SK-N-SH (cell line): Measurements from ENCODE around the gene KLHL2. TPM values are rescaled to one million over a fixed set of nuclear protein-coding genes. Genes with fewer than 3 reads are reported as not detected.
"Not testable (repeated sequence)": the region's sequence is repeated elsewhere in the genome, so short reads cannot be mapped to it uniquely, and the experiment has no call there.

Source experiments
- CTCF ChIA-PET: fragments of 300-600, 350-600 bp; formaldehyde crosslinking; extraction: SDS; loops from one replicate; lab custom pipeline; 2021; lab: Yijun Ruan, JAX
- POLR2A ChIA-PET: fragments of 350-600 bp; sonication (Branson Sonifier 250); formaldehyde crosslinking; extraction: SDS; loops from one replicate; lab custom pipeline; 2020; ENCODE audit warnings: antibody characterized with exemption, inconsistent platforms; lab: Yijun Ruan, JAX
- DNase-seq: peaks from one replicate; pipeline ENCODE4 v3.0.0; 2012
- H2AFZ ChIP-seq: fragments of 200-600 bp; sonication (generic); 2 replicates; pipeline ENCODE4 v1.8.1; 2016; ENCODE audit warnings: antibody characterized with exemption, mild to moderate bottlenecking, low read depth
- H3F3A ChIP-seq: fragments of 200-600 bp; sonication (generic); replicated peaks from 2 replicates; pipeline ENCODE3; 2016; ENCODE audit warnings: antibody characterized with exemption, mild to moderate bottlenecking; ENCODE audit not compliant: insufficient read depth
- H3K27ac ChIP-seq, 2 experiments: fragments of 200-500 bp in 1 of 2; fragments of 200-600 bp in 1 of 2; sonication (Bioruptor generic) in 1 of 2; sonication (generic), shearing (Covaris generic) in 1 of 2; 2 replicates each; pipeline versions ENCODE4 v1.5.1 to v1.6.1; 2014 to 2016; ENCODE audit warnings: low read depth in 2 of 2, inconsistent platforms in 1 of 2, low read length in 1 of 2, mild to moderate bottlenecking in 1 of 2, mixed read lengths in 1 of 2
- H3K27me3 ChIP-seq: fragments of 200-600 bp; sonication (generic), shearing (Covaris generic); 2 replicates; pipeline ENCODE4 v1.6.1; 2016; ENCODE audit warnings: mixed run types; ENCODE audit not compliant: insufficient read depth
- H3K36me3 ChIP-seq, 2 experiments: fragments of 200-500 bp in 1 of 2; fragments of 200-600 bp in 1 of 2; sonication (Bioruptor generic) in 1 of 2; sonication (generic) in 1 of 2; replicated peaks in 1 of 2; 2 replicates each; pipeline versions ENCODE3 to v1.5.1; 2014 to 2016; ENCODE audit warnings: low read length in 1 of 2, mild to moderate bottlenecking in 1 of 2; ENCODE audit not compliant: insufficient read depth in 2 of 2, control insufficient read depth in 1 of 2
- H3K4me1 ChIP-seq, 2 experiments: fragments of 200-500 bp in 1 of 2; fragments of 200-600 bp in 1 of 2; sonication (Bioruptor generic) in 1 of 2; sonication (generic), shearing (Covaris generic) in 1 of 2; 2 replicates each; pipeline versions ENCODE4 v1.5.1 to v1.6.1; 2014 to 2016; ENCODE audit warnings: low read depth in 1 of 2, low read length in 1 of 2, mixed run types in 1 of 2; ENCODE audit not compliant: insufficient read depth in 2 of 2, control insufficient read depth in 1 of 2
- H3K4me2 ChIP-seq: fragments of 200-600 bp; sonication (generic), shearing (Covaris generic); 2 replicates; pipeline ENCODE4 v1.6.1; 2017; ENCODE audit warnings: mixed run types
- H3K4me3 ChIP-seq, 2 experiments: fragments of 200-500 bp in 1 of 2; fragments of 200-600 bp in 1 of 2; sonication (Bioruptor generic) in 1 of 2; sonication (generic), shearing (Covaris generic) in 1 of 2; 2 replicates each; pipeline versions ENCODE4 v1.5.1 to v1.8.1; 2014 to 2016; ENCODE audit warnings: low read depth in 2 of 2, inconsistent platforms in 1 of 2, low read length in 1 of 2, mild to moderate bottlenecking in 1 of 2, mixed read lengths in 1 of 2, moderate library complexity in 1 of 2
- H3K79me2 ChIP-seq: fragments of 200-600 bp; sonication (generic); 2 replicates; pipeline ENCODE4 v1.8.1; 2017; ENCODE audit warnings: mild to moderate bottlenecking; ENCODE audit not compliant: insufficient read depth
- H3K9ac ChIP-seq: fragments of 200-600 bp; sonication (generic); 2 replicates; pipeline ENCODE4 v1.6.1; 2017; ENCODE audit warnings: mixed run types
- H3K9me2 ChIP-seq: fragments of 200-600 bp; sonication (generic); 2 replicates; pipeline ENCODE4 v1.6.1; 2017; ENCODE audit warnings: mixed run types
- H3K9me3 ChIP-seq: fragments of 200-600 bp; sonication (generic); 2 replicates; pipeline ENCODE4 v1.6.1; 2017; ENCODE audit warnings: mixed run types, mild to moderate bottlenecking, moderate library complexity
- H4K20me1 ChIP-seq: fragments of 200-600 bp; sonication (generic); 2 replicates; pipeline ENCODE4 v1.6.1; 2017; ENCODE audit warnings: mild to moderate bottlenecking, mixed run types; ENCODE audit not compliant: insufficient read depth
- FOSL2 ChIP-seq: IDR thresholded peaks from 2 replicates; pipeline ENCODE4 v1.4.0; 2012; ENCODE audit warnings: low read depth, mild to moderate bottlenecking, moderate library complexity, borderline replicate concordance
- RCOR1 ChIP-seq: fragments of 150-350 bp; IDR thresholded peaks from 2 replicates; pipeline ENCODE4 v1.6.1; 2017; ENCODE audit warnings: antibody characterized with exemption, low read length
- TEAD4 ChIP-seq: IDR thresholded peaks from 2 replicates; pipeline ENCODE4 v1.4.0; 2012; ENCODE audit warnings: mild to moderate bottlenecking, borderline replicate concordance; ENCODE audit not compliant: insufficient read depth
- YY1 ChIP-seq: IDR thresholded peaks from 2 replicates; pipeline ENCODE4 v1.4.0; 2012; ENCODE audit warnings: low read depth, mild to moderate bottlenecking
- WGBS: methylation state at CpG from one replicate; pipeline ENCODE4 v1.1.6; 2017; ENCODE audit warnings: low lambda C conversion rate; 5-methylcytosine and 5-hydroxymethylcytosine counted together
- polyA plus RNA-seq, 3 experiments: library from polyadenylated mRNA; depleted of rRNA; stranded (reverse); fragments of >200 nt; gene quantifications; 2 replicates each; pipeline ENCODE4 v1.2.3, GENCODE V29; 2012

KLHL2 gene
- polyA plus RNA-seq, 1 of the 3 experiments (the other 2 are of a cell fraction), result 25.0 TPM

- H3K27ac ChIP-seq, H3K9me3 ChIP-seq, H3K9me2 ChIP-seq, H3K9ac ChIP-seq, DNase-seq, H2AFZ ChIP-seq, H3K4me1 ChIP-seq, H3F3A ChIP-seq, CTCF ChIA-PET, H3K4me2 ChIP-seq, H4K20me1 ChIP-seq, H3K79me2 ChIP-seq, H3K4me3 ChIP-seq, POLR2A ChIA-PET, H3K27me3 ChIP-seq: not testable (repeated sequence)
- 92% methylated on average over 4 of the region's 4 CpGs for WGBS
- H3K36me3 ChIP-seq, result peaks cover 11 to 14% of the 10 kb centered on the region in 2 experiments
Measured at GRCh38 chr4:165232623-165233433, 25.5 kb downstream of the KLHL2 start.

- no peak for DNase-seq
- Histone ChIP-seq H3K79me2 (no peaks in the 10 kb centered on the region), H2AFZ (no peak overlapping the region), H3K4me3 (no peak overlapping the region), H3K9ac (no peak overlapping the region), H4K20me1 (no peaks in the 10 kb centered on the region), H3K4me1 (peaks cover 0 to 4% of the 10 kb centered on the region in 2 experiments; a peak in 1 of 4 replicates), H3F3A (no peaks in the 10 kb centered on the region), H3K4me2 (no peak overlapping the region), H3K27me3 (no peaks in the 10 kb centered on the region), H3K27ac (no peak overlapping the region), H3K9me2 (no peaks in the 10 kb centered on the region), H3K9me3 (no peaks in the 10 kb centered on the region), H3K36me3 (peaks cover 9 to 12% of the 10 kb centered on the region in 2 experiments)
- CTCF ChIA-PET, result no interaction called here
- POLR2A ChIA-PET, result no interaction called here
- WGBS, result 84% methylated on average over 5 of the region's 5 CpGs
- TF ChIP-seq FOSL2 (no peak), TEAD4 (no peak), RCOR1 (no peak), YY1 (no peak)
Measured at GRCh38 chr4:165234766-165235165, 27.4 kb downstream of the KLHL2 start.

- no CpG with 5 or more reads among the region's 1 CpG for WGBS
- H2AFZ ChIP-seq, H3K27ac ChIP-seq, H3K4me3 ChIP-seq, H3K27me3 ChIP-seq, H3K9ac ChIP-seq, POLR2A ChIA-PET, H3K9me3 ChIP-seq, H3K9me2 ChIP-seq, CTCF ChIA-PET, H3K36me3 ChIP-seq, H4K20me1 ChIP-seq, H3K4me1 ChIP-seq, H3F3A ChIP-seq, H3K4me2 ChIP-seq, H3K79me2 ChIP-seq, DNase-seq: not testable (repeated sequence)
Measured at GRCh38 chr4:165236852-165237251, 29.5 kb downstream of the KLHL2 start.

GRCh38 chr4:165238041-165238640 lies 30.8 kb downstream of the KLHL2 start:
- H3K4me1 ChIP-seq, H3K27me3 ChIP-seq, DNase-seq, H2AFZ ChIP-seq, H3K9ac ChIP-seq, H3K4me2 ChIP-seq, CTCF ChIA-PET, H4K20me1 ChIP-seq, H3K9me2 ChIP-seq, H3K36me3 ChIP-seq, H3K9me3 ChIP-seq, H3K4me3 ChIP-seq, H3K79me2 ChIP-seq, H3F3A ChIP-seq: not testable (repeated sequence)
- peak overlapping the region in 1 of 2 experiments; percentile 22; a peak in 1 of 4 replicates for H3K27ac ChIP-seq
- POLR2A ChIA-PET, result interaction anchor here (0.6 kb wide), 1 partner anchor 141 kb away, joined by 3 read pairs; the partner anchor contains the start of gene CPE
- 76% methylated on average over 4 of the region's 5 CpGs for WGBS

GRCh38 chr4:165240761-165241160 lies 33.4 kb downstream of the KLHL2 start:
- not testable (repeated sequence) for H3K4me3 ChIP-seq

GRCh38 chr4:165244148-165244547 lies 36.8 kb downstream of the KLHL2 start:
- H3K27me3 ChIP-seq, result not testable (repeated sequence)

More at GRCh38 chr4:165240761-165241160, 33.4 kb downstream of the KLHL2 start:
- H3K9me3 ChIP-seq, H3K9ac ChIP-seq, H3K9me2 ChIP-seq, H3K27me3 ChIP-seq, H3K36me3 ChIP-seq, H3F3A ChIP-seq, H3K4me1 ChIP-seq, H3K79me2 ChIP-seq, DNase-seq, H2AFZ ChIP-seq, H4K20me1 ChIP-seq, CTCF ChIA-PET, POLR2A ChIA-PET, H3K4me2 ChIP-seq, H3K27ac ChIP-seq: not testable (repeated sequence)

More at GRCh38 chr4:165244148-165244547, 36.8 kb downstream of the KLHL2 start:
- CTCF ChIA-PET, H3K9me3 ChIP-seq, H4K20me1 ChIP-seq, POLR2A ChIA-PET, H3K9me2 ChIP-seq, H3K4me1 ChIP-seq, H3K9ac ChIP-seq, H3K36me3 ChIP-seq, H3K79me2 ChIP-seq, H3K27ac ChIP-seq, DNase-seq, H2AFZ ChIP-seq, H3K4me2 ChIP-seq, H3K4me3 ChIP-seq, H3F3A ChIP-seq: not testable (repeated sequence)
- 87% methylated on average over 2 of the region's 2 CpGs for WGBS
